Activated T-cell treated with anti-CD3 and anti-CD28 coated beads, Interleukin-2, amount 50 U/mL, for 4 hours (primary cell): ENCODE results near the gene ATP5F1B. TPM values are rescaled to one million over a fixed set of nuclear protein-coding genes. Genes with fewer than 3 reads are reported as not detected.

ENCODE experiments used
- total RNA-seq, 3 donors: library from RNA; stranded (reverse); gene quantifications; one replicate each; pipeline ENCODE4 v1.2.1, GENCODE V29; 2021

Gene ATP5F1B
- total RNA-seq, 3 donors from 2014 or later = 885 to 1,118 (median 953) TPM

Other genes with a start within 250 kb of the ATP5F1B start
- gene TIMELESS, start 196.6 kb downstream of the ATP5F1B start, total RNA-seq = 10 to 100 TPM; 35.2 to 45.2 (median 36.6) TPM
- gene MIP, start 191.3 kb downstream of the ATP5F1B start, total RNA-seq = under 1 TPM in 1 of 3 donors, not detected in 2; 0.08 TPM
- gene SPRYD4, start 177.4 kb downstream of the ATP5F1B start, total RNA-seq = 1 to 10 TPM; 4.0 to 4.8 (median 4.1) TPM
- gene GLS2, start 157.8 kb downstream of the ATP5F1B start, total RNA-seq = 1 to 10 TPM; 1.7 to 4.2 (median 2.2) TPM
- 1 to 10 TPM in 2 of 3 donors, under 1 TPM in 1; 0.66 to 4.0 (median 1.4) TPM for gene RBMS2, start 124.2 kb downstream of the ATP5F1B start, total RNA-seq
- gene BAZ2A, start 15.7 kb downstream of the ATP5F1B start, total RNA-seq = 10 to 100 TPM; 53.0 to 64.9 (median 64.5) TPM
- 100 to 1,000 TPM; 343 to 400 (median 399) TPM for gene PTGES3, start 42.3 kb upstream of the ATP5F1B start, total RNA-seq
- 1,000 to 10,000 TPM; 1,078 to 1,189 (median 1,154) TPM for gene NACA, start 79.3 kb upstream of the ATP5F1B start, total RNA-seq
- 10 to 100 TPM; 56.0 to 68.2 (median 60.1) TPM for gene PRIM1, start 106.3 kb upstream of the ATP5F1B start, total RNA-seq
- gene HSD17B6, start 117.3 kb upstream of the ATP5F1B start, total RNA-seq = 1 to 10 TPM; 1.3 to 3.2 (median 1.9) TPM